ENCODE data around the gene MFN2.
"Not testable (repeated sequence)": the region's sequence is repeated elsewhere in the genome, so short reads cannot be mapped to it uniquely, and the experiment has no call there.

MFN2 gene

DNA sequence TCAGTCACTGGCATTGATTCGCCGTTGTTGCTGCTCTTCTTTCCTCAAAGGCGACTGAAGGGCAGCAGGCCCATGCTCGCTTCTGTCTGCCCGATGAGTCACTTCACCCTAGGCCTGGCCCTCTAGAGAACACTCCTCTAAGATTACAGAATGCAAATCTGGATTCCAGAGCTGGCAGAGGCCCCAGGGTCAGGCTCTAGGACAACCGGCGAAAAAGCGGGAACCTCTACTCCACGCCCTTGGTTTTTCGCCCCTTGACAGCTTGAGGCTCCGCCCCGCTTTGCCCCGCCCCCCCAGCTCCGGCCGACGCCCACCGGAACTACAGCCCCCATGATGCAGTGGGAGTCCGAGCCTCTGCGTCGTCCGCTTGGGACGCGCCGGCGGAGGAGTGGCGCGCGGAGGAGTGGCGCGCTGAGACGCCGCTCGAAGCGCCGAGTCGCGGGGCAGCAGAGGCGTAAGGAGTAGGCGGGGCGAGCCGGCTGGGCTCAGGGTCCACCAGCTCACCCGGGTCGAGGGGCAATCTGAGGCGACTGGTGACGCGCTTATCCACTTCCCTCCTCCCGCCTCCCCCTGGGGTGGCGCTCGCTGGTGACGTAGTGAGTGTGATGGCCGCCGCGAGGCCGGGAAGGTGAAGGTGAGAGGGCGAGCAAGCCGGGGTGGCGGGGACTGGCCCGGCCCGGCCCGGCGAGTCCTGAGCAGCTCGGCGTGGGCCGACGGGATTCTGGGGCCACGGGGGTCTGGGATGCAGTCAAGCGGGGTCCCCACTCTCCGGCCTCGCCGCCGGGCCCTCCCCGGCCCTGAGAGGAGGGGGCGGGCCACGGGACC is at the start of gene MFN2:
TSS of gene MFN2 (plus strand) at position 594 of the 825 bp plus-strand sequence. CDS start 8,725 bp downstream, outside the sequence.
- H3K4me3 ChIP-seq (ENCODE audit: low read depth, low read length): peak within 1 kb of the TSS; percentile 78
- TF ChIP-seq, protein P1, sequence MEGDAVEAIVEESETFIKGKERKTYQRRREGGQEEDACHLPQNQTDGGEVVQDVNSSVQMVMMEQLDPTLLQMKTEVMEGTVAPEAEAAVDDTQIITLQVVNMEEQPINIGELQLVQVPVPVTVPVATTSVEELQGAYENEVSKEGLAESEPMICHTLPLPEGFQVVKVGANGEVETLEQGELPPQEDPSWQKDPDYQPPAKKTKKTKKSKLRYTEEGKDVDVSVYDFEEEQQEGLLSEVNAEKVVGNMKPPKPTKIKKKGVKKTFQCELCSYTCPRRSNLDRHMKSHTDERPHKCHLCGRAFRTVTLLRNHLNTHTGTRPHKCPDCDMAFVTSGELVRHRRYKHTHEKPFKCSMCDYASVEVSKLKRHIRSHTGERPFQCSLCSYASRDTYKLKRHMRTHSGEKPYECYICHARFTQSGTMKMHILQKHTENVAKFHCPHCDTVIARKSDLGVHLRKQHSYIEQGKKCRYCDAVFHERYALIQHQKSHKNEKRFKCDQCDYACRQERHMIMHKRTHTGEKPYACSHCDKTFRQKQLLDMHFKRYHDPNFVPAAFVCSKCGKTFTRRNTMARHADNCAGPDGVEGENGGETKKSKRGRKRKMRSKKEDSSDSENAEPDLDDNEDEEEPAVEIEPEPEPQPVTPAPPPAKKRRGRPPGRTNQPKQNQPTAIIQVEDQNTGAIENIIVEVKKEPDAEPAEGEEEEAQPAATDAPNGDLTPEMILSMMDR (IDR thresholded peaks at IDR 0.05; ENCODE audit: borderline replicate concordance, insufficient read depth, low read depth, low read length): no peak

DNA sequence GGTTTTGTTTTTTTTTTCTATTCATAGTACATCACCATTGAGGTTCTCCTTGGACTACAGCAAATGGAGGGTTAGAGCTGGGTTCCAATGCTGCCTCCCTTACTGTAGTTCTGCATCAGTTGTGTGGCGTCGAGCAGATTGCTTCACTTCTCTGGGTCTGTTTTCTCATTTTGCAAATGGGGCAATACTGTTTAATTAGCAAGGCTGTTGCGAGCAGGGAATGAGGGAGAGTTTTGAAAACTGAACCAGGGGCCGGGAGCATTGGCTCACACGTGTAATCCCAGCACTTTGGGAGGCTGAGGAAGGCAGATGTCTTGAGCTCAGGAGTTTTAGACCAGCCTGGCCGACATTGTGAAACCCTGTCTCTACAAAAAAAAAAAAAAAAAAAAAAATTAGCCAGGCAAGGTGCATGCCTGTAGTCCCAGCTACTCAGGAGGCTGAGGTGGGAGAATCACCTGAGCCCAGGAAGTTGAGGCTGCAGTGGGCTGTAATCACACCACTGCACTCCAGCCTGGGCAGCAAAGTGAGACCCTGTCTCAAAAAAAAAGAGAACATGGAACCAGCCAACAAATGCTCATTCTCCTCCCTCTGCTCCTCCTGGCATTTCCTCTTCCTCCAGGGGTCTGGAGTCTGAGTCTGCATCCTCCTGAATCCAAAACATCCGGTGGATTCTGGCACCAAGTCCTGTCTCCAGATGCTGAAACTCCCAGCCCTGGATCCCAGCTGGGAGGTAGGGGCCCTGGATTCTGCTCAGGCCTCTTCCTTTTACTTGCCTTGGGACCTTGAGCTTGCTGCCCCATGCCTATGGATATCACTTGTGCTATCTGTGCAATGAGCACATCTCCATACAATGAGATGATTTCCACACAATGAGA is 49.4 kb upstream of the MFN2 start:
- TF ChIP-seq, protein P1 (IDR thresholded peaks at IDR 0.05; ENCODE audit: borderline replicate concordance, insufficient read depth, low read depth, low read length): no peak
- no peak overlapping the region for H3K4me3 ChIP-seq (ENCODE audit: low read depth, low read length)

DNA sequence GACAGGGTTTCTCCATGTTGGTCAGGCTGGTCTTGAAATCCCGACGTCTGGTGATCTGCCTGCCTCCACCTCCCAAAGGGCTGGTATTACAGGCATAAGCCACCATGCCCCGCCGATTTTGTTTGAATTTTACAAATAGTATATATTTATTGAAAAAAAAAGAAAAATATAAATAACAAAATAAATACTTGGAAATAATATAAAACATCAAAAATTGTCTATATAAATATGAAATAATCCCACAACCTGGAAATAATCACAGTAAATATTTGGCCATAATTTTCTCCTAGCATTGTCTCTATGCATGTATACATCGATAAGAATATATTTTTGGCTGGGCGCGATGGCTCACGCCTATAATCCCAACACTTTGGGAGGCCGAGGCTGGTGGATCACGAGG is 48.4 kb upstream of the MFN2 start:
- TF ChIP-seq, protein P1 (IDR thresholded peaks at IDR 0.05; ENCODE audit: borderline replicate concordance, insufficient read depth, low read depth, low read length): no peak
- H3K4me3 ChIP-seq (ENCODE audit: low read depth, low read length): no peak overlapping the region

DNA sequence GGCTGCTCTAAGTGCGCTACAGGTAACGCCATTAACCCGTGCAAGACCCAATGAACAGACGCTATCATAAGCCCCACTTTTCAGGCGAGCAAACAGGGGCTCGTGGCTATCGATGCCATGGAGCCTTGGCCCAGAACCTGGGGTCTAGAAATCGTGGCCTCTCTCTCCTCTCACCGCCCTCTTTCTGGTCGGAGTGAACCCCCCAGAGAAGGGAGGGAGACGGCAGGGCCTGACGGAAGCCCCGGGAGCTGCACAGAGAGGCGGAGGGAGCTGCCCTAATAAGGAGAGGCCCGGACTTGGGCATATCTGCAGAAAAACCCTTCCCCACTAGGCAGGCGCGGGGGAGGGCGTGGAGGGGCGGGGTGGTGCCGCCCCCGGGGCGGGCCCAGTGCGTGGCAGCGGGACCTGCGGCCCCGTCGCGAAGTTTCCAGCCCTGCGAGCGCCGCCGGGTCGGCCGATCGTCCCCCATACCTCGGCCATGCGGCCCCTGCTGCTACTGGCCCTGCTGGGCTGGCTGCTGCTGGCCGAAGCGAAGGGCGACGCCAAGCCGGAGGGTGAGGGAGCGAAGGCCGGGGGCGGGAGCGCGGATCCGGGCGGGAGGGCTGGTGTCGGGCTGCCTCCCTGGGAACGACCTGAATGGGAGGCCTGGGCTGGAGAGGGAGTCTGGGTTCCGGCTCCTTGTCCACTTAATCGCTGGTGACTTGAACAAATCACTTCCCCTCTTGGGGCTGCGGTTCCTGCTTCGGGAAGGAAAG is 45.8 kb upstream of the MFN2 start, which contains the start of gene PLOD1:
TSS of gene PLOD1 (plus strand) at position 416 of the 755 bp plus-strand sequence. CDS start at position 479, 63 bp downstream.
- TF ChIP-seq, protein P1 (IDR thresholded peaks at IDR 0.05; ENCODE audit: borderline replicate concordance, insufficient read depth, low read depth, low read length): no peak
- H3K4me3 ChIP-seq (ENCODE audit: low read depth, low read length): peak within 1 kb of the TSS; percentile 66

DNA sequence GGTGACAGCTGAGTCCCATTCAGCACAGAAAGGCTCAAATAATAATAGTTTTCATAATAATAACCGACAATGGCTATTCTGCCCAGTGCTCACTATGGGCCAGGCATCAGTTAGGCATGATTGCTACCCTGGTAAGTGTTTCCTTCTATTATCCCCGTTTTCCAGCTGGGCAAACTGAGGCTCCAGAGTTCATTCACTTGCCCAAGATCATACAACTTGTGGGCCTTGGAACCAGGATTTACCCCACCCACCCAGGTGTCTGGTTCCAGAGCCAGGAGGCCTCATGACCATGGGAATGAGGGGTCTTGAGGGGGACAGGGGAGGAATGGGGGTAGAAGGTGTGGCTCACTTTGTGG is 45.2 kb upstream of the MFN2 start:
- TF ChIP-seq, protein P1 (IDR thresholded peaks at IDR 0.05; ENCODE audit: borderline replicate concordance, insufficient read depth, low read depth, low read length): no peak

DNA sequence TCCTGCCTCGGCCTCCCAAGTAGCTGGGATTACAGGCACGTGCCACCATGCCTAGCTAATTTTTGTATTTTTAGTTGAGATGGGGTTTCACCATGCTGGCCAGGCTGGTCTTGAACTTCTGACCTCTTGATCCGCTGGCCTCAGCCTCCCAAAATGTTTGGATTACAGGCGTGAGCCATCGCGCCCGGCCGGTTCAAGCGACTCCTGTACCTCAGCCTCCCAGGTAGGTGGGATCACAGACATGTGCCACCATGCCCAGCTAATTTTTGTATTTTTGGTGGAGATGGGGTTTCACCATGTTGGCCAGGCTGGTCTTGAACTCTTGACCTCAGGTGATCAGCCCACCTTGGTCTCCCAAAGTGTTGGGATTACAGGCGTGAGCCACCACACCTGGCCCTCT is 44.5 kb upstream of the MFN2 start:
- H3K4me3 ChIP-seq (ENCODE audit: low read depth, low read length): not testable (repeated sequence)

More for the DNA sequence above, 45.2 kb upstream of the MFN2 start:
- H3K4me3 ChIP-seq (ENCODE audit: low read depth, low read length): peak overlapping the region; percentile 66

All from GM12875 (cell line).